Retinal pigment epithelial cell (primary cell): ENCODE results near the gene SMAD6.

Experiments
- DNase-seq: peaks from one replicate; pipeline ENCODE4 v3.0.0-alpha.2; 2010; ENCODE audit warnings: low read depth
- H3K4me3 ChIP-seq: 2 replicates; pipeline ENCODE4 v1.5.1; 2011; ENCODE audit warnings: mild to moderate bottlenecking, low read length, control low read depth, moderate library complexity
- TF ChIP-seq, protein P1 (sequence below): conservative IDR thresholded peaks from 2 replicates; pipeline ENCODE4 v1.5.1; 2011; ENCODE audit warnings: low read depth, low read length, control low read depth, inconsistent platforms

The SMAD6 gene

DNA sequence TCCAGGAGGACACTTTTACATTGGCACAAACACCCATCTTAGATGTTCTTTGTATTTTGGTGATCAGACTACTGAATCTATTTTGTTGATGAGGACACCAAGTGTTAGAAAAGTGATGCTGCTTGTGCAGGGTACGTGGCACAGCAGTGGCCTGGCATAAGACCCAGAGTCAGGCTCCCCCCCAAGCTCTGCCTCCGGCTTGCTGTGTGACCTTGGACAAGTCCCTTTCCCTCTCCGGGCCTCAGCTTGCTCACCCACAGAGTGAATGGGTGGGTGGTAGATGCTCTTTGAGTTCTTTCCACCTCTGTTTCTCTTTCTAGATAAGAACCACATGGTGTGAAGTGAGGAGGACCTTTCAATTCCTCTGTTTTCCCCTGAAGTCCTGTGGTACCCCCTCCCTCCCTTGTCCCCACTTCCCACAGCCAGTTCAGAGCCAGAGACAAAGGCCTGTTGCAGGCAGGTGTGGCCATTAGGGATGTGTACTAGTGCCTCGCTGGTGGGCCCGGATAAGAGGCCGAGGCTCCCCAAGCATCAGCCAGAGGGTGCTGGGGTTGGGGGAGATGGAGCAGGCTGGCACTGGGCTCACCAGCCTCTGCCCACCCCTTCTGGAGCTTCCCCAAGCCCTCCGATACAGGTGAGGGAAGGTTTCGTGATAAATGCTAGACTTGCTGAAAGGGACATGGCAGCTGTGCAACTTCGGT is 43.6 kb downstream of the SMAD6 start:
- H3K4me3 ChIP-seq: no peak overlapping the region
- TF ChIP-seq, protein P1, sequence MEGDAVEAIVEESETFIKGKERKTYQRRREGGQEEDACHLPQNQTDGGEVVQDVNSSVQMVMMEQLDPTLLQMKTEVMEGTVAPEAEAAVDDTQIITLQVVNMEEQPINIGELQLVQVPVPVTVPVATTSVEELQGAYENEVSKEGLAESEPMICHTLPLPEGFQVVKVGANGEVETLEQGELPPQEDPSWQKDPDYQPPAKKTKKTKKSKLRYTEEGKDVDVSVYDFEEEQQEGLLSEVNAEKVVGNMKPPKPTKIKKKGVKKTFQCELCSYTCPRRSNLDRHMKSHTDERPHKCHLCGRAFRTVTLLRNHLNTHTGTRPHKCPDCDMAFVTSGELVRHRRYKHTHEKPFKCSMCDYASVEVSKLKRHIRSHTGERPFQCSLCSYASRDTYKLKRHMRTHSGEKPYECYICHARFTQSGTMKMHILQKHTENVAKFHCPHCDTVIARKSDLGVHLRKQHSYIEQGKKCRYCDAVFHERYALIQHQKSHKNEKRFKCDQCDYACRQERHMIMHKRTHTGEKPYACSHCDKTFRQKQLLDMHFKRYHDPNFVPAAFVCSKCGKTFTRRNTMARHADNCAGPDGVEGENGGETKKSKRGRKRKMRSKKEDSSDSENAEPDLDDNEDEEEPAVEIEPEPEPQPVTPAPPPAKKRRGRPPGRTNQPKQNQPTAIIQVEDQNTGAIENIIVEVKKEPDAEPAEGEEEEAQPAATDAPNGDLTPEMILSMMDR: no peak
- DNase-seq: no peak

DNA sequence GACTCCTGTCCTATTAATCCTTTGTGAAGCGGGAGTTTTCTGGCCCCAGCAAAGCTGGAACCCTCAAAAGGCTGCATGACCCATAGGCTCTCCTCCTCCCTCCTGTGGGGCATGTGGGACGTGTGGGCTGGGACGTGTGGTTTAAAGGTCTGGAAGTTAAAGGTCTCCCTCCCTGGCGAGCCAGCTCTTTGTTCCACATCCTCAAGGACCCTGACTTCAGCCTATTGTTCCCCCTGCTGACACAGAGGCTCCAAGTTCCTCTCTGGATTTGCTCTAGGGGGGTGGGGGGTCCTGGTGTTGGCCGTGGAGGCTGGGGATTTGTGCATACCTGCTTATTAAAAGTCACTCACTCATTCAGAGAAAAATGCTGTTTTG is 44.2 kb downstream of the SMAD6 start:
- H3K4me3 ChIP-seq: no peak overlapping the region
- TF ChIP-seq, protein P1: no peak
- DNase-seq: no peak

DNA sequence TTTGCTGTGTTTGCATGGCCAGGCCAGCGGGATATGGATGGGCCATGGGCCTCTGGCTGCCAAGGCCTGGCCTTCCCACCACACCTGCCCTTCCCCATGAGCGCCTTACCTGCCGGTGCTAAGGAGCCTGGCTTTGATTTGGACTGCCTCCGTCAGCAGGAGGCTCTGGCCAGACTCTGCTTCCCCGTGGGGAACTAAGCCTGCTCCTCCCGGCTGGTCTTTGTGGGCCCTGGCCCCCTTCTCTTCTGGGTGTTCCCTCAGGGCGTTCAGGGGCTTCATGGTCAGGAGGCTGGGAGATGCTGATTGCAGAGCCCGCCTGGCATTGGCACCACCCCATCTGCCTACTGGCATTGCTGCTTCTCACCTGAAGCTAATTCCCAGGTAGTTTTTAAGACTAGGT is 45.2 kb downstream of the SMAD6 start:
- no peak for DNase-seq
- TF ChIP-seq, protein P1: no peak
- no peak overlapping the region for H3K4me3 ChIP-seq

DNA sequence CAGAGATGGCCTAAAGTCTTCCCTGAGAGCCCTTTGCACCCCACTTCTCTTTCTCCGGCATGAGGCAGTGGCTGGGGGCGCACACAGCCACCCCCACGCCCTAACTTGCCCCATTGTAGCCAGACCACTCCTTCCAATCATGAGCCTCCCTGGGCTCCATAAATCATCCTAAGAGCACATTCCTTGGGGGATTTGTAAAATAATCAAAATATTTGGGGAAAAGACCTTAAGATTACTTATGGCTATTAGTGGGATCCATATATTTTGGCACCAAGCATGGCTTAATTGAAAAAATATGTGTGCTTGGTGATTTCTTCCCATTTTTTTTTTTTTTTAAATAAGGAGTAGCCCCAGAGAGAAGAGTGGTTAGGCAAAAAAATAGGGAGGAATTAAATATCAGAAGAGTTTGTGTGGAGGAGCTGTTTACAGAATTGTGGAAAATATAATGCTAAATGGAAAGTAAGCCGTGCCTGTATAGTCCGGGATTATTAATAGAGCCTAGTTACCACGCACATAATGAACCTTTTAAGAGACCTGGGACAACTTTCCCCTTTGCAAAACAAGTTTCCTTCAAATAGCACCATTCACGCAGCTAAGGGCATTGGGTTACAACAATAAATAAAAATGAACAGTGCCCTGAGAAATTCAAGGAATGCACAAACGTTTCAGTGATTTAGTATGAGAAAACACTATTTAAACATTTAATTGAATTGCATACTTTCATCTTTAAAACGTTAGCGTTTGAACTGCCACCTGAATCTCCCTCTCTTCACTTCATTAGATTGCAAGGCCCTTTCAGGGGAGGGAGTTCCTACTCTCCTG is 46.1 kb downstream of the SMAD6 start:
- peak overlapping the region; percentile 4 for H3K4me3 ChIP-seq
- peak; percentile 67 for DNase-seq
- TF ChIP-seq, protein P1: no peak

DNA sequence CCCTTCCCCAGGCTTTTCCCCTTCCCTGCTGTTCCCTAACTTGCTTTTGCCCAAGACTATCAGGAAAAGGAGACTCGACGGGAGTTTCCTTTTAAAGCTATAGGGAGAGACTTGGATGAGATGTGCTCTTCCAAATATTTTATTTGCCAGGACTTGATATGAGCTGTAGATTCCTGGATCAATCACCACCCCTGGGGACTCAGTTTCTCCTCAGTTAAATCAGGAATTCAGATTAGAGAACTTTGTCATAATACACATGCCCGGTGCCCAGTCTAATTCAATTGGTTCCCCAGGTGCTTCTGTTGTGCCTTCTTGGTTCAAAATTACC is 46.6 kb downstream of the SMAD6 start:
- H3K4me3 ChIP-seq: peak overlapping the region; percentile 4
- TF ChIP-seq, protein P1: no peak
- DNase-seq: no peak

DNA sequence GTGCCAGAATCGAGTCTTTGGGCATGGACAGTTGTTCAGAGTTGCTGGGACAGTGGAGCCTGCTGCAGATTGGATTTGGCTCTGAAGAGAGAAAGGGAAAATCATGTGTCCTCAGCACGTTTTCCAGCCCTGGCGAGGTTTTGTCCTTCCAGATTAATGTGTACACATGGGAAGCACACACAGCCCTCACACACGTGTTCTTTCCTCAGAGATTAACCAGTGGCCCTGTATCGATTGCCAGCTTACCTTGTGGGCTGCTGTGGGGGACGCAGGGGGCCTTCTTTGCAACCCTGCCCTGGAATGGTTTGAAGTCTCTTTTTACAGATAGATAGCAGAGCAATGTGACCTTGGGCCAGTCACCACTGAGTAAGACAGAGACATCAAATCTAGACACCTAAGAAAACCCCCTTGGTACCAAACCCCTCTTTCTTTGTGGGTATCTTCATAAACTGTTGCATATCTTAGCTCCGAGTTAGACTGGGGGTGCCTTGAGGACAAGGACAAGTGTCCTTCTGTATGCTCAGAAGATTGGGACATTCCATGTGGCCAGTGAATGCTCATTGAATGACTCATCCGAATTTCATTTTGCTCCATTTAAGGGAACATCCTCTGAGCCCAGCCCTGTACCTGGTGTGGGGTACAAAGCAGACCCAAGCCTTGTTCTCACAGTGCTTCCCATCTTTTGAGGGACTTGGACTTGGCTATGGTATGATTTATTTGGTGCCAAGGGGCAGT is 48.0 kb downstream of the SMAD6 start:
- TF ChIP-seq, protein P1: no peak
- no peak for DNase-seq

DNA sequence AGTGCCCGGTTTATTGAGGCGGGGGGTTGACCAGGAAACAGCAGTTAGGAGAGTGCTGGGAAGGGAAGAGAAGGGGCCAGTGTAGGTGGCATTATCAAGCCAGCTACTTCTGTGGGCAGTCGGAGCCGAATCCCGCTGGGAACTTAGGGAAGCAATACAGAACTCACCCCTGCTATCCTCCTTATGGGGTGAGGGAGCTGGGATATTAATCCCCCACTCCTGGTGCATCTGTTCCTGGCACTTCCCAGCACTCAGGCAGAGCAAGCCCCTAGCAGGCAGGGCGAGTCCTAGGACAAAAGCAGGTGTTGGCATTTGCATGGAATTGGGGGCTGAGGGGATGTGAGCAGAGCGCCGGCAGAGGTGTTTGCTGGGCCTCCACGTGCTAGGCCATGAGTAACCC is 48.6 kb downstream of the SMAD6 start:
- no peak overlapping the region for H3K4me3 ChIP-seq
- TF ChIP-seq, protein P1: no peak
- no peak for DNase-seq

More for the DNA sequence above, 48.0 kb downstream of the SMAD6 start:
- no peak overlapping the region for H3K4me3 ChIP-seq
